ENCODE results near the gene ACOX1. TPM values are rescaled to one million over a fixed set of nuclear protein-coding genes. Genes with fewer than 3 reads are reported as not detected.

The ACOX1 gene
- total and polyA plus RNA-seq, 2 of the 13 experiments (the other 11 are each of a cell fraction or from before 2014, with no cell fraction given) = 86.4 to 120 TPM

DNA sequence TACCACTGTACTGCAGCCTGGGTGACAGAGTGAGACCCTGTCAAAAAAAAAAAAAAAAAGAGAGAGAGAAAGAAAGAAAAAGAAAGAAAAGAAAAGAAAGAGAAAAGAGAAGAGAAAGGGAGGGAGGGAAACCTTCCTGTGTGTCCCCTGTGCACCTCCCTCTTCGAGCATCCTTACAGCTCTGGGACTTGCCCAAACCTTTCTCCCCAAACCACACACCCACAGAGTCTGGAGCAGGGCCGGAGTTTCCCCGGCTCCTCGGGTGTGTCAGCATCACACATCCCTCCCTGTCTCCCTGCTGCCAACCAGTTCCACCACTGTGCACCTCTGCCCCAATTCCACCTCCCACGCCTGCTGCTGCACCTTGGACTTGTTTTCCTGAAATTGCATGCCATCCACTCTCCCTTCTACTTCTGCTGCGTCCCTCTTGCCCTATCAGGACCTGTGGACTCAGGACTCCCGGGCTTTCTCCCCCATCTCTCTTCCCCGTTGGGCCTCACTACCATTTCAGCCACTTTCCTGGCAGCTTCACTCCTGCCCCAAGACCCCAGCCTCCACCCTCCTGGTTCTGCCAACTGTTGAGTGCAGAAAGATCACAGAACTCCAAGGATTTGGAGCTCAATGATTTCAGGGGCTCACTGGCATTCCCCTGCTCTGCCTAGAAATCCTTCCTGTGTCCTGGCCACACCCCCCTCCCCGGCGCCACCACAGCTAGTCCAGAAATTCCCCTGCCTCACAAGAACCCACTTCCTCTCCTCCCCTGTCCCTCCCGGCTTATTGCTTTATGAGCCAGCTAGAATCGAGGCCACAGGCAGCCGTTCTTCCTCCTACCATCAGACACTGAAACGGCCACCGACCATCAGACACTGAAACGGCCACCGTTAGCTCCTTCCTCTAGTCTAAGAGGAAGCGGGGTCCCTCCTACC, 18.0 kb upstream of the ACOX1 start (continued):
- TF ChIP-seq, protein P1, sequence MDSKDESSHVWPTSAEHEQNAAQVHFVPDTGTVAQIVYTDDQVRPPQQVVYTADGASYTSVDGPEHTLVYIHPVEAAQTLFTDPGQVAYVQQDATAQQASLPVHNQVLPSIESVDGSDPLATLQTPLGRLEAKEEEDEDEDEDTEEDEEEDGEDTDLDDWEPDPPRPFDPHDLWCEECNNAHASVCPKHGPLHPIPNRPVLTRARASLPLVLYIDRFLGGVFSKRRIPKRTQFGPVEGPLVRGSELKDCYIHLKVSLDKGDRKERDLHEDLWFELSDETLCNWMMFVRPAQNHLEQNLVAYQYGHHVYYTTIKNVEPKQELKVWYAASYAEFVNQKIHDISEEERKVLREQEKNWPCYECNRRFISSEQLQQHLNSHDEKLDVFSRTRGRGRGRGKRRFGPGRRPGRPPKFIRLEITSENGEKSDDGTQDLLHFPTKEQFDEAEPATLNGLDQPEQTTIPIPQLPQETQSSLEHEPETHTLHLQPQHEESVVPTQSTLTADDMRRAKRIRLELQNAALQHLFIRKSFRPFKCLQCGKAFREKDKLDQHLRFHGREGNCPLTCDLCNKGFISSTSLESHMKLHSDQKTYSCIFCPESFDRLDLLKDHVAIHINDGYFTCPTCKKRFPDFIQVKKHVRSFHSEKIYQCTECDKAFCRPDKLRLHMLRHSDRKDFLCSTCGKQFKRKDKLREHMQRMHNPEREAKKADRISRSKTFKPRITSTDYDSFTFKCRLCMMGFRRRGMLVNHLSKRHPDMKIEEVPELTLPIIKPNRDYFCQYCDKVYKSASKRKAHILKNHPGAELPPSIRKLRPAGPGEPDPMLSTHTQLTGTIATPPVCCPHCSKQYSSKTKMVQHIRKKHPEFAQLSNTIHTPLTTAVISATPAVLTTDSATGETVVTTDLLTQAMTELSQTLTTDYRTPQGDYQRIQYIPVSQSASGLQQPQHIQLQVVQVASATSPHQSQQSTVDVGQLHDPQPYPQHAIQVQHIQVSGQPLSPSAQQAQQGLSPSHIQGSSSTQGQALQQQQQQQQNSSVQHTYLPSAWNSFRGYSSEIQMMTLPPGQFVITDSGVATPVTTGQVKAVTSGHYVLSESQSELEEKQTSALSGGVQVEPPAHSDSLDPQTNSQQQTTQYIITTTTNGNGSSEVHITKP (CRISPR knock-in tag; IDR thresholded peaks at IDR 0.05; ENCODE audit: low read depth) = 0 out of 2 replicates have a peak, but pooled peaks have one; percentile 67
- TF ChIP-seq ASH2L (IDR thresholded peaks at IDR 0.05; ENCODE audit: insufficient read length, low read depth, low read length) (peak; percentile 91), CTCF (CRISPR knock-in tag; IDR thresholded peaks at IDR 0.05) (peak; percentile 21; the same call in 1 of the 2 replicates), MTA1 (CRISPR knock-in tag; IDR thresholded peaks at IDR 0.05; ENCODE audit: borderline replicate concordance) (peak; percentile 98), ZFP36L1 (CRISPR knock-in tag; IDR thresholded peaks at IDR 0.05) (peak; percentile 15; the same call in 1 of the 2 replicates), ZNF256 (CRISPR knock-in tag; conservative IDR thresholded peaks at IDR 0.05) (peak; percentile 76; the same call in 1 of the 2 replicates), CHD2 (IDR thresholded peaks at IDR 0.05; ENCODE audit: low read depth, low read length) (0 out of 2 replicates have a peak, but pooled peaks have one; percentile 8), SALL1 (CRISPR knock-in tag; IDR thresholded peaks at IDR 0.05) (peak; percentile 98), ELF1 (CRISPR knock-in tag; IDR thresholded peaks at IDR 0.05) (peak; percentile 47; the same call in 1 of the 2 replicates), HOXA3 (CRISPR knock-in tag; IDR thresholded peaks at IDR 0.05) (peak; percentile 87), NBN (conservative IDR thresholded peaks at IDR 0.05) (0 out of 2 replicates have a peak, but pooled peaks have one; percentile 34), DR1 (CRISPR knock-in tag; IDR thresholded peaks at IDR 0.05) (no peak; the same call in 1 of the 2 replicates), HNRNPL (IDR thresholded peaks at IDR 0.05; ENCODE audit: low read depth, low read length) (peak; percentile 88)
- TF ChIP-seq, protein P2, sequence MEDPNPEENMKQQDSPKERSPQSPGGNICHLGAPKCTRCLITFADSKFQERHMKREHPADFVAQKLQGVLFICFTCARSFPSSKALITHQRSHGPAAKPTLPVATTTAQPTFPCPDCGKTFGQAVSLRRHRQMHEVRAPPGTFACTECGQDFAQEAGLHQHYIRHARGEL (CRISPR knock-in tag; IDR thresholded peaks at IDR 0.05) = no peak
- TF ChIP-seq, protein P3, sequence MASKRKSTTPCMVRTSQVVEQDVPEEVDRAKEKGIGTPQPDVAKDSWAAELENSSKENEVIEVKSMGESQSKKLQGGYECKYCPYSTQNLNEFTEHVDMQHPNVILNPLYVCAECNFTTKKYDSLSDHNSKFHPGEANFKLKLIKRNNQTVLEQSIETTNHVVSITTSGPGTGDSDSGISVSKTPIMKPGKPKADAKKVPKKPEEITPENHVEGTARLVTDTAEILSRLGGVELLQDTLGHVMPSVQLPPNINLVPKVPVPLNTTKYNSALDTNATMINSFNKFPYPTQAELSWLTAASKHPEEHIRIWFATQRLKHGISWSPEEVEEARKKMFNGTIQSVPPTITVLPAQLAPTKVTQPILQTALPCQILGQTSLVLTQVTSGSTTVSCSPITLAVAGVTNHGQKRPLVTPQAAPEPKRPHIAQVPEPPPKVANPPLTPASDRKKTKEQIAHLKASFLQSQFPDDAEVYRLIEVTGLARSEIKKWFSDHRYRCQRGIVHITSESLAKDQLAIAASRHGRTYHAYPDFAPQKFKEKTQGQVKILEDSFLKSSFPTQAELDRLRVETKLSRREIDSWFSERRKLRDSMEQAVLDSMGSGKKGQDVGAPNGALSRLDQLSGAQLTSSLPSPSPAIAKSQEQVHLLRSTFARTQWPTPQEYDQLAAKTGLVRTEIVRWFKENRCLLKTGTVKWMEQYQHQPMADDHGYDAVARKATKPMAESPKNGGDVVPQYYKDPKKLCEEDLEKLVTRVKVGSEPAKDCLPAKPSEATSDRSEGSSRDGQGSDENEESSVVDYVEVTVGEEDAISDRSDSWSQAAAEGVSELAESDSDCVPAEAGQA (IDR thresholded peaks at IDR 0.05; ENCODE audit: low read depth) = 0 out of 2 replicates have a peak, but pooled peaks have one; percentile 20
- TF ChIP-seq, protein P3 (CRISPR knock-in tag; IDR thresholded peaks at IDR 0.05; ENCODE audit: borderline replicate concordance) = no peak
